ENCODE results near the gene PABPN1.

GRCh38 chr14:23344481-23344880 is 23.2 kb downstream of the PABPN1 start:
- TF ChIP-seq MAZ (IDR thresholded peaks at IDR 0.05; ENCODE audit: borderline replicate concordance, low read depth, low read length): no peak
- TF ChIP-seq, protein P1, sequence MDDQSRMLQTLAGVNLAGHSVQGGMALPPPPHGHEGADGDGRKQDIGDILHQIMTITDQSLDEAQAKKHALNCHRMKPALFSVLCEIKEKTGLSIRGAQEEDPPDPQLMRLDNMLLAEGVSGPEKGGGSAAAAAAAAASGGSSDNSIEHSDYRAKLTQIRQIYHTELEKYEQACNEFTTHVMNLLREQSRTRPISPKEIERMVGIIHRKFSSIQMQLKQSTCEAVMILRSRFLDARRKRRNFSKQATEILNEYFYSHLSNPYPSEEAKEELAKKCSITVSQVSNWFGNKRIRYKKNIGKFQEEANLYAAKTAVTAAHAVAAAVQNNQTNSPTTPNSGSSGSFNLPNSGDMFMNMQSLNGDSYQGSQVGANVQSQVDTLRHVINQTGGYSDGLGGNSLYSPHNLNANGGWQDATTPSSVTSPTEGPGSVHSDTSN (IDR thresholded peaks at IDR 0.05): no peak
- TF ChIP-seq CTCF (IDR thresholded peaks at IDR 0.05): no peak
- no peak for TF ChIP-seq EP300 (IDR thresholded peaks at IDR 0.05)
- no peak for TF ChIP-seq JUN (IDR thresholded peaks at IDR 0.05)
- TF ChIP-seq POLR2A (IDR thresholded peaks at IDR 0.05; ENCODE audit: low read length): no peak
- no peak for TF ChIP-seq CHD2 (IDR thresholded peaks at IDR 0.05; ENCODE audit: low read length, partially characterized antibody)
- TF ChIP-seq SMC3 (IDR thresholded peaks at IDR 0.05): no peak
